ENCODE data around the gene C1orf116.

The C1orf116 gene

DNA sequence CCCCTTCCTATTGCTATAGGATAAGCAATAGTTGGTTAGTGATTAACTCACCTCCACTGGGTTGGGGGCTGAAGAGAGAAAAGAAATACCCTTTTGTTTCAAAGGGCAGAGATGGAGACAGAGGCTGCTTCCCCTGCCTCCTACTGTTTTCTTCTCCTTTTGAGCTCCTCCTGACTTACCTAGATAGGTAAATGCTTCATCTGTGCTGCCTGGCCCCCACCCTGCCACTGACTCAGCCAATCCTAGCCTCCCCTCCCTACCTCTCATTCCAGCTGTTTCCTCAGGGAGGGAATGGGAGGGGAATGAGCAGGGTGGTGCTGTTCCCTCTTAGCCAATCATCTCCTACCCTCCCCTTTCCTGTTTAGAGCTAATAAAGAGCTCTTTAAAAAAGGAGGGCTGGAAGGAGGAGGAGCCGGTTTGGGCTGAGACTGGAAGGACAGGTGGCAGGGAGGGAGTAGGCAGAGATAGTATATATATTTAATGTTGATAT, at the start of gene C1orf116:
C1orf116 (minus strand) TSS at position 229 of the 490 bp plus-strand sequence. CDS start 5,158 bp downstream, outside the sequence.
- DNase-seq (ENCODE audit: low spot score in 2 of 2) (no peak), ATAC-seq (no peak)
- no peaks in the 10 kb centered on the region for H3K9me3 Mint-ChIP-seq
- H3K4me1 Mint-ChIP-seq: no peaks in the 10 kb centered on the region
- H3K27ac Mint-ChIP-seq: no peak within 1 kb of the TSS
- no peak within 1 kb of the TSS for H3K4me3 Mint-ChIP-seq
- H3K36me3 Mint-ChIP-seq: no peaks in the 10 kb centered on the region

DNA sequence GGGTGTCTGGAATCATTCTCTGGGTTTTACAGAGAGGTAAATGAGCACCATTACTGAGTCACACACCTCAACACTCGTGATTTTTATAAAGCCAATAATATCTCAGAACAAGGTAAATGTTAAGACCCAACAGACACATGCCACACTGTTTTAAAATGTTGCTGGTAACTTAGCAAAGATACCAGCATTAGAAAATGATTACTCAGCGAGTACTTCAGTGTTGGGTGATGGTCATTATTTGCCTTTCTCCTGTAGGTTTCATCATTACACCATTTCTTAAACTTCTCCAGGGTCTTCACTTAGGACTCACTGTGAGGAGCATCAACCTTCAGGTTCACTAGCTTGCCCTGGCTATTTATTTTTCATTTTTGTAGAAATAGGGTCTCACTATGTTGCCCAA, 49.2 kb upstream of the C1orf116 start:
- Mint-ChIP-seq H3K36me3 (no peaks in the 10 kb centered on the region), H3K27ac (no peak overlapping the region), H3K9me3 (no peaks in the 10 kb centered on the region), H3K4me3 (no peak overlapping the region), H3K4me1 (peaks cover 10% of the 10 kb centered on the region)
- ATAC-seq (no peak), DNase-seq (ENCODE audit: low spot score in 2 of 2) (no peak)

DNA sequence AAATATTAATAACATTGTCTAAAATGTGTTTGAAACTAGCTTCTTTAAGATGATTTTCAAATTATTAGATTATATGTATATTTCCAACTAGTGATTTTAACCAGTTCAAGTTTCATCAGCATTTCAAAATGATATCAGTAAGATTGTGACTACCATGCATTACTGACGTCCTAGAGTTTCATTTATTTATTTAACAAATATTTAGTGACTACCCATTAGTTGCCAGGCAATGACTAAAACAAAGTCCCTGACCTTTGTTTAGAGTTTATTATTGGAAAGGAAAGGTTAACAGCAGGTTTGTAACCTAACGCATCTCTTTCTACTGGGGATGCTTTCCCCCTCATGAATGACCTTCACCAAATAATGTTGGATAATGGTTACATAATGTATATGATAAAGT, 48.5 kb upstream of the C1orf116 start:
- H3K4me3 Mint-ChIP-seq: no peak overlapping the region

GRCh38 chr1:207079706-207080241, 47.2 kb upstream of the C1orf116 start:
- DNase-seq (ENCODE audit: low spot score in 2 of 2) (no peak), ATAC-seq (no peak)
- no peak overlapping the region for H3K4me3 Mint-ChIP-seq

More for the DNA sequence above, 48.5 kb upstream of the C1orf116 start:
- Mint-ChIP-seq H3K36me3 (no peaks in the 10 kb centered on the region), H3K27ac (no peak overlapping the region), H3K4me1 (peaks cover 10% of the 10 kb centered on the region), H3K9me3 (no peaks in the 10 kb centered on the region)
- ATAC-seq (no peak), DNase-seq (ENCODE audit: low spot score in 2 of 2) (no peak)

DNA sequence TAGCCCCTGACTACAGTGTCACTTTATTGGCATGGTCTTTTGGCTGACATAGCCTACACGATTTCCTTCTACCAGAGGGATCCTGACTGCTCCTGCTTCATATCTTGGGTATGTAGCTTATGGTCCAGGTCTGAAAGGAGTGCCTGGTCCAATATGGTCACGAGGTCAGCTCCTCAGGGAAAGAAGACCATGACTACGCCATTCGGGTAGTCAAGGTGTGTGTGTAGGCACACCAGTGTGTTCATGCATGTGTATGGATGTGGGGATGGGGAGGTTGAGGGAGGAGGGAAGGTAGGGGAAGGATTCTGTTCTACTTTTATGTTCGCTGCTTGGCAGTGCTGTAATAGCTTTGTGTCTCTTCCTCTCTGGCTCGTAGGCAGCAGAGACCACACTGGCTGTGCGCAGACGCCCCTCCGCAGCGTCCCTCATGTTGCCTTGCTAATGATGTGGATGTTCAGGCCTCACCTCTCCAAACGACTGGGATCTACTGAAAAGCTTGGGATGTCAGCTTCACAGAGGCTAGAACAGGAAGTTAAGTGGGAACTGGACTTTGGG, 46.1 kb upstream of the C1orf116 start:
- no peaks in the 10 kb centered on the region for H3K9me3 Mint-ChIP-seq
- no peak for ATAC-seq
- H3K36me3 Mint-ChIP-seq: no peaks in the 10 kb centered on the region

More at GRCh38 chr1:207079706-207080241, 47.2 kb upstream of the C1orf116 start:
- Mint-ChIP-seq H3K4me1 (peaks cover 3% of the 10 kb centered on the region), H3K36me3 (no peaks in the 10 kb centered on the region), H3K9me3 (no peaks in the 10 kb centered on the region), H3K27ac (no peak overlapping the region)

DNA sequence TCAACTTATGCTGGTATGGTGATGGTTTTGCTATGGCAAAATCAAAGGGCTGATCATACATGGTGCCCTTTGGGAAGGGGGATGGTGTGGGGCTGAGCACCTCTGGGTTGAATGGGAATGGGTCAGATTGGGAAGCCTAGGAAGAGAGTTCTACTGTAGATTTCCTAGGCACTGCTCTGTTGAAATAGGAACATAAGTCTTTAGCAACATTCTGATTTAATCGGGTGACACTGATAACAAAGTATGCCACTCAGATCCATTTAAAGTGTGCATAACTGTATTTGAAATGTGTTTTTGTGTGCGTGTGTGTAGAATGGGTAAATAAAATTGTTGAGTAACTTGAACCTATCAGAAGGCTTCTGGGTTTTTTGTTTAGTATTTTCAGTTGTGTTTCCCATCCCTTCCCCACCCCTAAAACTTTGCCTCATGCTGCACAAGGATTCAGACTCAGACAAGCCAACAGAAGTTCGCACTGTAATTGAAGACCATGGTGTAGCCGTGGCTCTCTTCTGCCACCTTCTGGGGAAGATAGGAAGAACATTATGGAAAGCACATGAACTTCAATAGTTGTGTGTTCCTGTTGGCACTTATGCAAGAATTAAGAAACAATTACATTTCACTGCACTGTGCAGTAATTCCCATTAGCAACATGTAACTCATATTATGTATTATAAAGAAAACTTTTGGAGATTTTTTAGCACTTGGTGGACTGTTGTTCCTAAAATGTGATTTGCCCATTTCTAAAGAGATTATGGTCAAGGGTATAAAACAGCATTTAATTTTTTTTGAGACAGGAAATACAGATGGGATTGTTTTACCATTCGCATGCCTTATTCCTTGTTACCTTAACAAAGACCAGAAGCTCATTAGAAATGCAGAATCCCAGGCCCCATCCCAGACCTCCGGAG, 45.2 kb upstream of the C1orf116 start:
- Mint-ChIP-seq H3K9me3 (no peaks in the 10 kb centered on the region), H3K4me3 (no peak overlapping the region), H3K36me3 (no peaks in the 10 kb centered on the region), H3K4me1 (no peaks in the 10 kb centered on the region), H3K27ac (no peak overlapping the region)
- ATAC-seq (peak; percentile 80), DNase-seq (ENCODE audit: low spot score in 2 of 2) (peak; percentile 54 to 75)

More for the DNA sequence above, 46.1 kb upstream of the C1orf116 start:
- H3K4me1 Mint-ChIP-seq: no peaks in the 10 kb centered on the region
- H3K27ac Mint-ChIP-seq: no peak overlapping the region
- no peak for DNase-seq (ENCODE audit: low spot score in 2 of 2)
- H3K4me3 Mint-ChIP-seq: no peak overlapping the region

DNA sequence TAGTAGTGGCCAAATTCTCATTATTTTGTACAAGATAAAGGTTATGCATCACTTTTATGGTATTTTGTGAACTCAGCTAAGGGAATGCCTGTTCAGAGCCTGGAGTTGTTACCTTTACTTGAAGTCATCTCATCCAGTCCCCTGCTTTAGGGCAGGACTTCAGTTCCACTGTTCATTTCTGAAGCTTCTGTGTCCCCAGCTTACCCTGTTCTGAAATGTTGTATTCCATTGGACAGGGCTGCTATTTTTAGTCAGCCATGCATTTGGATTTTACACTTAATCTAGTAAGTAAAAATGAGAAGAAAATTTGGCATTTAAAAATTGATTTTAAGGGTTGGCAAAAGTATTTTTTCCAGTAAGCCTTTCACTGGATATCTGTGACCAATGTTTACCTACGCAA, 44.5 kb upstream of the C1orf116 start:
- DNase-seq (ENCODE audit: low spot score in 2 of 2) (no peak), ATAC-seq (no peak)
- Mint-ChIP-seq H3K4me1 (no peaks in the 10 kb centered on the region), H3K27ac (no peak overlapping the region), H3K9me3 (no peaks in the 10 kb centered on the region), H3K4me3 (no peak overlapping the region), H3K36me3 (no peaks in the 10 kb centered on the region)

DNA sequence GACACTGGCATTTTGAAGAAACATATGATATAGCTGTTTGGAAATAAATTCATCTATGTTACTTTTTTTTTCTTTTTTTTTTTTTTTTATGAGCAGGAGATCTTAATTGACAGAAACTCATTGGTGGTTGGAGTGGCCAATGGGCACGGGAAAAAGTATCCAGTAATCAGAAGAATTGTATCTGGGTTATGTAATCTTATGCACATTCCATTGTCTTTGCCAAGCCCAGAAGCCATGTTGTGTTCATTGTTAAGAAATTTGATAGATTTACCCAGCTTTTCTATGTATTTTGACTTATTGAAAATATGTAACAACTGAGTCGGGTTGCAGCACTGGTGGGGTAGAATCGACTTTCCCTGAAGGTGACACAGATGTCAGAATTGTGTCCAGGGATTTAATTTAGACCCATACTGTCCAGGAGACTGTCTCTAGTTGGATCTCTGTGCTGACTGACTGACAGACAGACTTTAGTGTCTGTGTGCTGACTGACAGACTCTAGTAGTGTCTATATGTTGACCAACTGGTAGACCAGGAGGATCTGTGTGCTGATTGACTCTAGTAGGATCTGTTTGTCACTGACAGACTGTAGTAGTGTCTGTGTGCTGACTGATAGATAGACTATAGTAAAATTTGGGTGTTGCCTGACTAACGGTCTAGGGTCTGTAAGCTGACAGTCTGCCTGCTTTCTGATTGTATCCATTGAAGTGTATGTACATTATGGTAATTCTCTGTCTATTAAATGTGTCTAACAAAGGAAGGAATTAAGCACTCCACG, 43.8 kb upstream of the C1orf116 start:
- Mint-ChIP-seq H3K9me3 (no peaks in the 10 kb centered on the region), H3K4me1 (no peaks in the 10 kb centered on the region), H3K36me3 (no peaks in the 10 kb centered on the region), H3K4me3 (no peak overlapping the region), H3K27ac (no peak overlapping the region)
- ATAC-seq (no peak), DNase-seq (ENCODE audit: low spot score in 2 of 2) (peak in 1 of 2 donors; percentile 32)

GRCh38 chr1:207073906-207074820, 41.6 kb upstream of the C1orf116 start:
- Mint-ChIP-seq H3K9me3 (no peaks in the 10 kb centered on the region), H3K4me1 (peaks cover 20% of the 10 kb centered on the region), H3K27ac (no peak overlapping the region), H3K36me3 (no peaks in the 10 kb centered on the region), H3K4me3 (no peak overlapping the region)
- no peak for ATAC-seq
- DNase-seq (ENCODE audit: low spot score in 2 of 2): peak in 1 of 2 donors; percentile 41

GRCh38 chr1:207072233-207072632, 39.7 kb upstream of the C1orf116 start:
- no peak overlapping the region for H3K4me3 Mint-ChIP-seq

GRCh38 chr1:207071426-207071825, 38.9 kb upstream of the C1orf116 start:
- Mint-ChIP-seq H3K27ac (no peak overlapping the region), H3K36me3 (no peaks in the 10 kb centered on the region), H3K4me3 (no peak overlapping the region), H3K4me1 (peaks cover 23% of the 10 kb centered on the region), H3K9me3 (no peaks in the 10 kb centered on the region)
- ATAC-seq (no peak), DNase-seq (ENCODE audit: low spot score in 2 of 2) (peak in 1 of 2 donors; percentile 22)

More at GRCh38 chr1:207072233-207072632, 39.7 kb upstream of the C1orf116 start:
- Mint-ChIP-seq H3K9me3 (no peaks in the 10 kb centered on the region), H3K4me1 (peaks cover 23% of the 10 kb centered on the region), H3K36me3 (no peaks in the 10 kb centered on the region), H3K27ac (no peak overlapping the region)
- peak in 1 of 2 donors; percentile 44 for DNase-seq (ENCODE audit: low spot score in 2 of 2)
- no peak for ATAC-seq

DNA sequence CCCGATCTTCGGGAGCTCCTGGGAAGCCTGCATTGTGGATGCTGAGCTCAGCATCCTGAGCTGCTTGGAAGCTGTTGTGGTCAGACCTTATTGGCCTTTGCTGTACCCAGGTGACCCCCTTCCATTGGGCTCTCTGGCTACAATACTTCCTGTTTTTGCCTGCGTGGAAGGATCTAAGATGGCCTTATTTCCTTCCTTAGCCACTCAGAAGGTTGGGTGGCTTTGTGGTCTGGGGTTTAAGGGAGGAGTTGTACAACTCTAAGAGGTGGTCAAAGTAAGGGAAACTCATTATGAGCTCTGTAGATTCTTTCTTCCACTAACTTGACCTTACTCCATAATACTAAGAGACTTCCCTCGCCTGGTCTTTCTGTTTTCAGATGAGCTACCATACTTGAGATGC, 38.3 kb upstream of the C1orf116 start:
- peak; percentile 61 for ATAC-seq
- DNase-seq (ENCODE audit: low spot score in 2 of 2): peak in 1 of 2 donors; percentile 42
- Mint-ChIP-seq H3K4me1 (peaks cover 23% of the 10 kb centered on the region), H3K9me3 (no peaks in the 10 kb centered on the region), H3K27ac (peak overlapping the region; percentile 61), H3K4me3 (no peak overlapping the region), H3K36me3 (no peaks in the 10 kb centered on the region)

DNA sequence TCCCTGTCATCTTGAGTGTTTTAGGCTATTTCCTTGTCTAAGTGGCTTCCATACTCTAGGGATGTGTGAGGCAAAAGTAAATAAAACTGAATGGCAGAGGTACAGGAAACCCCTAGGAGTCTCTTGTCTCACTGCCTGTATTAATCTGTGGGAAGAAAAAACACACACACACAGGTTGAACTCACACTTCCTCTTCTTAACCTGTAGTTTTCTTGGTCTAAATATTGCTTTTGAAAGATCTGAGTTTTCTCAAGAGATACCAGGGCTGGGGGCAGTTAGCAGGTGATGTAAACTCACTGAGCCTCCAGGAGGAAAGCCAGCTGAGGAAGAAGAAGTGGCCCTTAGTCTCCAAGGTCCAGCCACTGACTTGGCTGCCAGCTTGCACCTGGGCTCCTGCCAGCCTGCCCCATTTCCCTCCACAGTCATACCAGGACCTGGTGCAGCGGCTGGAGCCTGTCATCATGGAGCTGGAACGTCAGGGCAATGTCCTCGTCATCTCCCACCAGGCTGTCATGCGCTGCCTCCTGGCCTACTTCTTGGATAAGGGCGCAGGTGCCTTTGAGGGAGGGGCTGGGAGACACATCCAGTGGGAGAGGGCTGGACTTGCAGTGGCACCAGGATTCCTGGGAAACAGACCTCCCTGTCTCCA, 37.4 kb upstream of the C1orf116 start:
- Mint-ChIP-seq H3K36me3 (no peaks in the 10 kb centered on the region), H3K4me3 (no peak overlapping the region), H3K9me3 (no peaks in the 10 kb centered on the region), H3K4me1 (peaks cover 23% of the 10 kb centered on the region), H3K27ac (no peak overlapping the region)
- no peak for ATAC-seq
- no peak for DNase-seq (ENCODE audit: low spot score in 2 of 2)

- peak in 1 of 2 donors; percentile 41 for DNase-seq (ENCODE audit: low spot score in 2 of 2)
- Mint-ChIP-seq H3K27ac (no peak overlapping the region), H3K4me1 (peaks cover 23% of the 10 kb centered on the region), H3K36me3 (no peaks in the 10 kb centered on the region), H3K9me3 (no peaks in the 10 kb centered on the region), H3K4me3 (no peak overlapping the region)
- peak; percentile 54 for ATAC-seq
These were observed 36.5 kb upstream of the C1orf116 start for GRCh38 chr1:207069061-207069460.
